H7 (cell line): ENCODE measurements around the gene TAAR9. TPM values are rescaled to one million over a fixed set of nuclear protein-coding genes. Genes with fewer than 3 reads are reported as not detected.

ENCODE experiments used
- DNase-seq: peaks from one replicate; pipeline ENCODE4 v3.0.0; 2012
- H3K27me3 ChIP-seq: 2 replicates; pipeline ENCODE4 v1.6.0; 2011; ENCODE audit warnings: mild to moderate bottlenecking, low read length; ENCODE audit not compliant: control insufficient read depth, insufficient read depth
- H3K36me3 ChIP-seq: replicated peaks from 2 replicates; pipeline ENCODE4 v1.5.1; 2011; ENCODE audit warnings: low read length; ENCODE audit not compliant: control insufficient read depth, insufficient read depth
- H3K4me3 ChIP-seq: 2 replicates; pipeline ENCODE4 v1.5.1; 2011; ENCODE audit warnings: low read depth, mild to moderate bottlenecking, control low read depth, low read length, moderate library complexity; ENCODE audit not compliant: insufficient read depth
- total RNA-seq: library from RNA; depleted of rRNA; stranded (reverse); fragments of >200 nt; shearing (Covaris generic); gene quantifications from 2 replicates; pipeline ENCODE4 v1.2.3, GENCODE V29; 2014; rRNA removed

The TAAR9 gene
- total RNA-seq: not detected in 2 replicates

- H3K27me3 ChIP-seq: no peaks in the 10 kb centered on the region
- no peak for DNase-seq
- no peak within 1 kb of the TSS for H3K4me3 ChIP-seq
- H3K36me3 ChIP-seq: no peaks in the 10 kb centered on the region
These were observed at the start of gene TAAR9 for GRCh38 chr6:132537977-132538376. TAAR9 (plus strand) TSS chr6:132538277; CDS start chr6:132538290, 13 bp downstream.

GRCh38 chr6:132489376-132489775 is 48.7 kb upstream of the TAAR9 start:
- no peak for DNase-seq
- H3K4me3 ChIP-seq: no peak overlapping the region
- H3K27me3 ChIP-seq: no peaks in the 10 kb centered on the region
- no peaks in the 10 kb centered on the region; the same call in 1 of the 2 replicates for H3K36me3 ChIP-seq

GRCh38 chr6:132490024-132490423 is 48.1 kb upstream of the TAAR9 start:
- no peaks in the 10 kb centered on the region for H3K27me3 ChIP-seq
- no peak for DNase-seq
- no peak overlapping the region for H3K4me3 ChIP-seq
- no peaks in the 10 kb centered on the region; the same call in 1 of the 2 replicates for H3K36me3 ChIP-seq

GRCh38 chr6:132490478-132491204 is 47.4 kb upstream of the TAAR9 start:
- no peak for DNase-seq
- H3K27me3 ChIP-seq: no peaks in the 10 kb centered on the region

GRCh38 chr6:132491303-132491702 is 46.8 kb upstream of the TAAR9 start:
- H3K4me3 ChIP-seq: no peak overlapping the region
- no peak for DNase-seq
- H3K36me3 ChIP-seq: no peaks in the 10 kb centered on the region; the same call in 1 of the 2 replicates
- no peaks in the 10 kb centered on the region for H3K27me3 ChIP-seq

More at GRCh38 chr6:132490478-132491204, 47.4 kb upstream of the TAAR9 start:
- H3K4me3 ChIP-seq: no peak overlapping the region
- no peaks in the 10 kb centered on the region; the same call in 1 of the 2 replicates for H3K36me3 ChIP-seq

GRCh38 chr6:132491881-132492280 is 46.2 kb upstream of the TAAR9 start:
- DNase-seq: no peak
- Histone ChIP-seq H3K36me3 (no peaks in the 10 kb centered on the region; the same call in 1 of the 2 replicates), H3K27me3 (no peaks in the 10 kb centered on the region), H3K4me3 (no peak overlapping the region)

GRCh38 chr6:132494954-132495353 is 43.1 kb upstream of the TAAR9 start:
- H3K4me3 ChIP-seq: no peak overlapping the region
- H3K27me3 ChIP-seq: no peaks in the 10 kb centered on the region
- H3K36me3 ChIP-seq: no peaks in the 10 kb centered on the region; the same call in 1 of the 2 replicates
- no peak for DNase-seq

- no peaks in the 10 kb centered on the region; the same call in 1 of the 2 replicates for H3K36me3 ChIP-seq
- DNase-seq: no peak
- H3K4me3 ChIP-seq: no peak overlapping the region
- no peaks in the 10 kb centered on the region for H3K27me3 ChIP-seq
These were observed 42.4 kb upstream of the TAAR9 start for GRCh38 chr6:132495604-132496079.

- Histone ChIP-seq H3K36me3 (peaks cover 3% of the 10 kb centered on the region; the same call in 1 of the 2 replicates), H3K4me3 (no peak overlapping the region), H3K27me3 (no peaks in the 10 kb centered on the region)
- no peak for DNase-seq
These were observed 41.4 kb upstream of the TAAR9 start for GRCh38 chr6:132496519-132497180.

GRCh38 chr6:132498638-132499037 is 39.4 kb upstream of the TAAR9 start:
- DNase-seq: no peak
- H3K27me3 ChIP-seq: no peaks in the 10 kb centered on the region
- H3K4me3 ChIP-seq: no peak overlapping the region
- peaks cover 3% of the 10 kb centered on the region; the same call in 1 of the 2 replicates for H3K36me3 ChIP-seq

- H3K27me3 ChIP-seq: no peaks in the 10 kb centered on the region
- no peak overlapping the region for H3K4me3 ChIP-seq
- H3K36me3 ChIP-seq: peaks cover 3% of the 10 kb centered on the region; the same call in 1 of the 2 replicates
- DNase-seq: no peak
These were observed 38.3 kb upstream of the TAAR9 start for GRCh38 chr6:132499757-132500156.

GRCh38 chr6:132504757-132505156 is 33.3 kb upstream of the TAAR9 start:
- DNase-seq: no peak
- Histone ChIP-seq H3K36me3 (peaks cover 5% of the 10 kb centered on the region; the same call in 1 of the 2 replicates), H3K27me3 (no peaks in the 10 kb centered on the region), H3K4me3 (no peak overlapping the region)

GRCh38 chr6:132505158-132505557 is 32.9 kb upstream of the TAAR9 start:
- Histone ChIP-seq H3K27me3 (no peaks in the 10 kb centered on the region), H3K4me3 (no peak overlapping the region), H3K36me3 (peaks cover 5% of the 10 kb centered on the region; the same call in 1 of the 2 replicates)
- DNase-seq: no peak

- DNase-seq: no peak
- Histone ChIP-seq H3K36me3 (0 out of 2 replicates have a peak, but pooled peaks cover 2% of the 10 kb centered on the region), H3K27me3 (no peaks in the 10 kb centered on the region), H3K4me3 (no peak overlapping the region)
These were observed 31.6 kb upstream of the TAAR9 start for GRCh38 chr6:132506461-132506860.
